ENCODE data around the gene SLC22A17. TPM values are rescaled to one million over a fixed set of nuclear protein-coding genes. Genes with fewer than 3 reads are reported as not detected.

The SLC22A17 gene
- total and polyA plus RNA-seq, 9 of the 15 experiments (the other 6 are each of a cell fraction or from before 2014, with no cell fraction given): 0.07 to 0.09 TPM; not detected in 7

GRCh38 chr14:23373041-23373440 is 20.4 kb upstream of the SLC22A17 start (continued):
- TF ChIP-seq, protein P1, sequence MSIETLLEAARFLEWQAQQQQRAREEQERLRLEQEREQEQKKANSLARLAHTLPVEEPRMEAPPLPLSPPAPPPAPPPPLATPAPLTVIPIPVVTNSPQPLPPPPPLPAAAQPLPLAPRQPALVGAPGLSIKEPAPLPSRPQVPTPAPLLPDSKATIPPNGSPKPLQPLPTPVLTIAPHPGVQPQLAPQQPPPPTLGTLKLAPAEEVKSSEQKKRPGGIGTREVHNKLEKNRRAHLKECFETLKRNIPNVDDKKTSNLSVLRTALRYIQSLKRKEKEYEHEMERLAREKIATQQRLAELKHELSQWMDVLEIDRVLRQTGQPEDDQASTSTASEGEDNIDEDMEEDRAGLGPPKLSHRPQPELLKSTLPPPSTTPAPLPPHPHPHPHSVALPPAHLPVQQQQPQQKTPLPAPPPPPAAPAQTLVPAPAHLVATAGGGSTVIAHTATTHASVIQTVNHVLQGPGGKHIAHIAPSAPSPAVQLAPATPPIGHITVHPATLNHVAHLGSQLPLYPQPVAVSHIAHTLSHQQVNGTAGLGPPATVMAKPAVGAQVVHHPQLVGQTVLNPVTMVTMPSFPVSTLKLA (conservative IDR thresholded peaks at IDR 0.05): no peak
- TF ChIP-seq ZNF175 (CRISPR knock-in tag; IDR thresholded peaks at IDR 0.05; ENCODE audit: low read depth): no peak

GRCh38 chr14:23372509-23372908 is 19.8 kb upstream of the SLC22A17 start, which contains the start of gene IL25:
Gene IL25, plus strand, starts transcription at chr14:23372809.
- no peaks in the 10 kb centered on the region for H3K9me1 ChIP-seq (ENCODE audit: control insufficient read depth, insufficient read depth, low read length)
- H3K9me3 ChIP-seq (replicated peaks; ENCODE audit: control insufficient read depth, insufficient read depth, low read depth, low read length): no peaks in the 10 kb centered on the region
- peaks cover 0 to 9% of the 10 kb centered on the region in 2 experiments; a peak in 3 of 5 replicates for H3K4me1 ChIP-seq (replicated peaks in 1 of 2; ENCODE audit: control insufficient read depth in 2 of 2, insufficient read depth in 2 of 2, low read length in 2 of 2)
- H3K4me3 ChIP-seq: no peak within 1 kb of the TSS
- no peak within 1 kb of the TSS for H3K27ac ChIP-seq (ENCODE audit: extremely low read depth, low read depth, low read length)
- CTCF ChIA-PET (ENCODE audit: low intra/inter-chr PET ratio): no interaction called here
- WGBS (ENCODE audit: insufficient coverage, low coverage, missing lambda C conversion rate): 0% methylated on average over 2 of the region's 2 CpGs
- DNase-seq (ENCODE audit: extremely low read depth in 1 of 4, low spot score in 3 of 4) (no peak), ATAC-seq (no peak), FAIRE-seq (no peak)
- in situ Hi-C loops (cut with MboI) (no loop called here), intact Hi-C loops (cut with micrococcal nuclease) (no loop called here)
- H3K9ac ChIP-seq (ENCODE audit: insufficient read depth in 1 of 2, low read depth in 2 of 2, low read length in 2 of 2): no peak within 1 kb of the TSS
- H3K4me2 ChIP-seq (ENCODE audit: insufficient read depth, low read length): no peak within 1 kb of the TSS
- peaks cover 4 to 26% of the 10 kb centered on the region in 2 experiments; a peak in 3 of 5 replicates for H3K27me3 ChIP-seq (ENCODE audit: control insufficient read depth in 2 of 2, insufficient read depth in 2 of 2, low read length in 2 of 2)
- H4K20me1 ChIP-seq (replicated peaks; ENCODE audit: control insufficient read depth, insufficient read depth, low read length): no peaks in the 10 kb centered on the region; the same call in 1 of the 2 replicates
- no TSS peak for BruUV-seq (replicated peaks)
- no peaks in the 10 kb centered on the region for H3K36me3 ChIP-seq (ENCODE audit: control insufficient read depth, insufficient read depth, low read length)
- TF ChIP-seq, protein P2, sequence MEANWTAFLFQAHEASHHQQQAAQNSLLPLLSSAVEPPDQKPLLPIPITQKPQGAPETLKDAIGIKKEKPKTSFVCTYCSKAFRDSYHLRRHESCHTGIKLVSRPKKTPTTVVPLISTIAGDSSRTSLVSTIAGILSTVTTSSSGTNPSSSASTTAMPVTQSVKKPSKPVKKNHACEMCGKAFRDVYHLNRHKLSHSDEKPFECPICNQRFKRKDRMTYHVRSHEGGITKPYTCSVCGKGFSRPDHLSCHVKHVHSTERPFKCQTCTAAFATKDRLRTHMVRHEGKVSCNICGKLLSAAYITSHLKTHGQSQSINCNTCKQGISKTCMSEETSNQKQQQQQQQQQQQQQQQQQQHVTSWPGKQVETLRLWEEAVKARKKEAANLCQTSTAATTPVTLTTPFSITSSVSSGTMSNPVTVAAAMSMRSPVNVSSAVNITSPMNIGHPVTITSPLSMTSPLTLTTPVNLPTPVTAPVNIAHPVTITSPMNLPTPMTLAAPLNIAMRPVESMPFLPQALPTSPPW (CRISPR knock-in tag; IDR thresholded peaks at IDR 0.05): no peak
- no peak for TF ChIP-seq NFXL1 (CRISPR knock-in tag; IDR thresholded peaks at IDR 0.05)
- TF ChIP-seq CHD1 (IDR thresholded peaks at IDR 0.05; ENCODE audit: low read length): no peak
- TF ChIP-seq TRIM28 (IDR thresholded peaks at IDR 0.05): no peak
- TF ChIP-seq NELFE (IDR thresholded peaks at IDR 0.05; ENCODE audit: insufficient read depth, insufficient read length): no peak
- H3K79me2 ChIP-seq (ENCODE audit: control insufficient read depth, insufficient read depth, low read length): no peaks in the 10 kb centered on the region
- POLR2A ChIA-PET: interaction anchor here (0.8 to 1.1 kb wide), 2 partner anchors 13 to 277 kb away, joined by 3 read pairs; partner anchors contain the start of genes ACIN1 and C14orf119
- no peak within 1 kb of the TSS for H2AFZ ChIP-seq (ENCODE audit: low read depth, low read length)
